HUES48 (cell line): ENCODE measurements around the gene SPOCD1.

ENCODE experiments used
- H3K27ac ChIP-seq: one replicate; pipeline ENCODE4 v1.7.0; 2013; ENCODE audit warnings: low read depth, low read length, inconsistent platforms
- H3K27me3 ChIP-seq: 2 replicates; pipeline ENCODE4 v1.6.1; 2013; ENCODE audit warnings: mild to moderate bottlenecking, low read length; ENCODE audit not compliant: control insufficient read depth, insufficient read depth
- H3K36me3 ChIP-seq: 2 replicates; pipeline ENCODE4 v1.6.1; 2013; ENCODE audit warnings: low read length; ENCODE audit not compliant: control insufficient read depth, insufficient read depth
- H3K4me1 ChIP-seq: 2 replicates; pipeline ENCODE4 v1.6.1; 2013; ENCODE audit warnings: mild to moderate bottlenecking, low read length; ENCODE audit not compliant: control insufficient read depth, insufficient read depth
- H3K4me3 ChIP-seq: 2 replicates; pipeline ENCODE4 v1.5.1; 2013; ENCODE audit warnings: mild to moderate bottlenecking, low read depth, low read length
- H3K9ac ChIP-seq: 2 replicates; pipeline ENCODE4 v1.6.1; 2013; ENCODE audit warnings: mild to moderate bottlenecking, low read depth, low read length, moderate library complexity
- H3K9me3 ChIP-seq: 2 replicates; pipeline ENCODE4 v1.6.1; 2013; ENCODE audit warnings: low read length; ENCODE audit not compliant: control insufficient read depth, insufficient read depth

The SPOCD1 gene

GRCh38 chr1:31812158-31812829 is 3.5 kb downstream of the SPOCD1 start:
- no peaks in the 10 kb centered on the region for H3K36me3 ChIP-seq
- H3K9me3 ChIP-seq = no peaks in the 10 kb centered on the region
- H3K27me3 ChIP-seq = no peaks in the 10 kb centered on the region
- no peaks in the 10 kb centered on the region; the same call in 1 of the 2 replicates for H3K4me1 ChIP-seq
- no peak overlapping the region for H3K27ac ChIP-seq
- H3K9ac ChIP-seq = no peak overlapping the region
- H3K4me3 ChIP-seq = no peak overlapping the region

GRCh38 chr1:31811605-31812004 is 4.2 kb downstream of the SPOCD1 start:
- no peaks in the 10 kb centered on the region for H3K27me3 ChIP-seq

DNA sequence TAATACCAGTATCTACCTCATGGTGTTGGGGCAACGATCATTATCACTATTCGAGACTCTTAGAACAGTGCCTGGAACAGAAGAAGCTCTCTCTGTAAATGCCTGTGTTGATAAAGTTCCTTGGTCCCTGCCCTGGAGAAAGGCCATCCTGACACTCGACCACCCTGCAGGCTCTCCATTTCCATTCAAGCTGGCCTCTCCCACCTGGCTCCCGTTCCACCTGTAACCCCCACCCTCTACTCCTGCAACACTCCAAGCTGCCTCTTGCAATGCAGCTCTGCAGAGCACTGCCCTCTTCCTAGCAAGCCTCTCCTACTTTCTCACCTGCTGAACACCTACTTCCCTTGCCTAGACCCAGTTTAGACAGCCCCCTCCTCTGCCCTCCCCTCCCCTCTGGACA is 6.1 kb downstream of the SPOCD1 start:
- Histone ChIP-seq H3K27ac (no peak overlapping the region), H3K36me3 (no peaks in the 10 kb centered on the region), H3K27me3 (no peaks in the 10 kb centered on the region)

More at GRCh38 chr1:31811605-31812004, 4.2 kb downstream of the SPOCD1 start:
- H3K9me3 ChIP-seq = no peaks in the 10 kb centered on the region
- H3K4me3 ChIP-seq = no peak overlapping the region
- H3K27ac ChIP-seq = no peak overlapping the region
- no peaks in the 10 kb centered on the region for H3K36me3 ChIP-seq
- H3K4me1 ChIP-seq = no peaks in the 10 kb centered on the region; the same call in 1 of the 2 replicates
- H3K9ac ChIP-seq = no peak overlapping the region

DNA sequence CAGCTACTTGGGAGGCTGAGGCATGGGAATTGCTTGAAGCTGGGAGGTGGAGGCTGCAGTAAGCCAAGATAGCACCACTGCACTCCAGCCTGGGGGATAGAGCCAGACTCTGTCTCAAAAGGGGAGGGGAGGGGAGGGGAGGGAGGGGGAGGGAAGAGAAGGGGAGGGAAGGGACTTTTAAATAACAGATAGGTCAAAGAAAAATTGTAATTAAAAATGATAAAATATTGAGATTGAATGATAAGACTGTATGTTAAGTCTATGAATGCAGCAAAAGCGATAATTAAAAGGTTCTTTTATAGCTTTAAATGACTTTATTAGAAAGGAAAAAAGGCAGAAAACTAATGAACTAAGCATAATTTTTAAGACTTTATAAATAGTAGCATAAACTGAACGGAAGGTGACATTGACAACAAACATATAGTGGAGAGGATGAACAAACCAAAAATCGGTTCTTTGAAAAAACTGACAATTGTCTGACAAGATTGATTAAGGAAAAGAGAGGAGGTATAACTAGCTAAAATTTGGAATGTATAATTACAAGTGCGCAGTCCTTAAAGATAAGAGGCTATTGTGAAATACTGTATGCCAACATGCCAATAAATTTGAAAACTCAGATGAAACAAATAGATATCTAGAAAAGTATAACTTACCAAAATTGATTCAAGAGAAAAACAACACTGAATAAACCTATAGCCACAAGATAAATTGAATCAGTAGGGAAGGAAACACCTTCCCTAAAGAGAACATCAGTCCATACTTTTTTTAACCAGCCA is 8.4 kb downstream of the SPOCD1 start:
- Histone ChIP-seq H3K9me3 (no peaks in the 10 kb centered on the region), H3K4me3 (no peak overlapping the region), H3K27ac (no peak overlapping the region), H3K9ac (no peak overlapping the region), H3K4me1 (no peaks in the 10 kb centered on the region), H3K36me3 (no peaks in the 10 kb centered on the region), H3K27me3 (no peaks in the 10 kb centered on the region)

More for the DNA sequence above, 6.1 kb downstream of the SPOCD1 start:
- Histone ChIP-seq H3K9ac (no peak overlapping the region), H3K9me3 (no peaks in the 10 kb centered on the region), H3K4me1 (no peaks in the 10 kb centered on the region), H3K4me3 (no peak overlapping the region)

- H3K9ac ChIP-seq = no peak overlapping the region
- H3K36me3 ChIP-seq = no peaks in the 10 kb centered on the region
- H3K27ac ChIP-seq = no peak overlapping the region
- H3K27me3 ChIP-seq = no peaks in the 10 kb centered on the region
- H3K4me1 ChIP-seq = no peaks in the 10 kb centered on the region
- H3K4me3 ChIP-seq = no peak overlapping the region
- no peaks in the 10 kb centered on the region for H3K9me3 ChIP-seq
These were observed 10.5 kb downstream of the SPOCD1 start for GRCh38 chr1:31805318-31805717.

DNA sequence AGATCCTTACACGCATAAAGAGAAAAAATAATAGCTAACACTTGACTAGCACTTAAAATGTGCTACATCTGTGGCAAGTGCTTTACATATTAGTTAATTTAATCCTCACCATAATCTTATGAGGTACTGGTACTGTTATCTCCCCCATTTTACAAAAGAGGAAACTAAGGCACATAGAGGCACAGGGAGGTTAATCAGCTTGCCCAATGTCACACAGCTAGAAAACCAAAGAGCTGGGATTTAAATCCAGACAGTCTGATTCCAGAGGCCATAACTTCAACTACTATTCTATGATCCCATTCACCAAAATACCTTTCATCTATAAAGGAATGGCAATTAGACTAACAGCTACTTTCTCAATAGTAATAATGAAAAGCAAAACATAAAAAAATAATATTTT is 11.7 kb downstream of the SPOCD1 start:
- H3K9me3 ChIP-seq = no peaks in the 10 kb centered on the region
- no peaks in the 10 kb centered on the region for H3K36me3 ChIP-seq
- no peak overlapping the region for H3K4me3 ChIP-seq
- no peaks in the 10 kb centered on the region for H3K27me3 ChIP-seq
- no peak overlapping the region for H3K9ac ChIP-seq
- no peak overlapping the region for H3K27ac ChIP-seq
- H3K4me1 ChIP-seq = peaks cover 2% of the 10 kb centered on the region; the same call in 1 of the 2 replicates

DNA sequence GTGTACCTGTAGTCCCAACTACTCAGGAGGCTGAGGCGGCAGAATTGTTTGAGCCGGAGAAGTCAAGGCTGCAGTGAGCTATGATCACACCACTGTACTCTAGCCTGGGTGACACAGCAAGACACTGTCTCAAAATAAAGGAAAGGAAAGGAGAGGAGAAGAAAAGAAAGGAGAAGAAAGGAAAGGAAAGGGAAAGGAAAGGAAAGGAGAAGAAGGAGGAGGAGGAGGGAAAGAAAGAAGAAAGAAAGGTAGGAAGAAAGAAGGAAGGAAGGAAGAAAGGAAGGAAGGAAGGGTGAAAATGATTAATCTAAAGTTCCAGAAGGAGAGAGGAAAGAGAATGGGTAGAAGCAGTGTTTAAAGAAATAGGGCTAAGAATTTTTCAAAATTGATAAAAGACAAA is 12.2 kb downstream of the SPOCD1 start:
- H3K9me3 ChIP-seq = no peaks in the 10 kb centered on the region
- H3K4me3 ChIP-seq = no peak overlapping the region
- H3K36me3 ChIP-seq = no peaks in the 10 kb centered on the region
- H3K27ac ChIP-seq = no peak overlapping the region
- peaks cover 6% of the 10 kb centered on the region; the same call in 1 of the 2 replicates for H3K4me1 ChIP-seq
- H3K27me3 ChIP-seq = no peaks in the 10 kb centered on the region
- H3K9ac ChIP-seq = no peak overlapping the region

DNA sequence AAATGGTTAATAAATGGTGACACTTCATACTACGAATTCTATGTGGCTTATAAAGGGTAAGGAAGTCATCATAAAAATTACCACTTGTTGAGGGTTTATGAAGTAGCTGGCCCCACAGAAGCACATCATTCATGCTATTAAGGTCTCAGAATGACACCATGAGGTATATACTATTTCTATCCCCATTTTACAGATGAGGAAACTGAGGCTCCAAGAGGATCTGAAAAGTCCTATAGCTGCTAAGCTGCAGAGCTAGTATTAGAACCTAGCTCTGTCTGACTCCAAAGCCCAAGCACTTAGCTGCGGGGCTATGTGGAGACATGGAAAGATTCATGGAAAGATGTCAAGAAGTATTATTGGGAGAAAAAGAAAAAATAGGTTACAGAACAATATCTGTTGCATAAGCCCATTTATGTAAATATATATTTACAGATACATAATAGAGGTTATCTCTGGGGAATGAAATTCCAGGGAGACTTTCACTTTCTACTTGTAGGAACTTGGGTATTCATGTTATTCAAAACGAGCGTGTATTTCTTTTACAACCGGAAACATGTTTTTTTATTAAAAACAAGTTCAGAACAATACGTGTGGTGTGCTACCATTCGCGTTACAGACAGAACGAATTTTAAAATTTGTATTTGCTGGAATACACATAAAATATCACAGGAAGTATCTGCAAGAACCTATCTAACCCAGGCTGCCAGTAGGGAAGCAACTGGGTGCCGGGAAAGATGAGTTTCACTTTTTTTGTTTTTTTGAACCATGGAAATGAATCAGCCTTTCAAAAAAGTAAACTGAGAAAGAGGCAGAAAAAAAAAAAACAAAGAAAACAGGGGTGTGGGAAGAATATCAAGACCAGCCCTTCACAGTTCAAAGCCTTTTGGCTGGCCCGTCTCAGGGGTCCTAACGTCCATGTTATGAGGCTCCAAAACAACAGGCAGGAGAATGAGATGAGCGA is 13.4 kb downstream of the SPOCD1 start:
- Histone ChIP-seq H3K36me3 (no peaks in the 10 kb centered on the region), H3K4me3 (no peak overlapping the region), H3K27ac (no peak overlapping the region), H3K9ac (no peak overlapping the region), H3K9me3 (no peaks in the 10 kb centered on the region), H3K4me1 (peaks cover 12% of the 10 kb centered on the region; the same call in 1 of the 2 replicates), H3K27me3 (no peaks in the 10 kb centered on the region)

DNA sequence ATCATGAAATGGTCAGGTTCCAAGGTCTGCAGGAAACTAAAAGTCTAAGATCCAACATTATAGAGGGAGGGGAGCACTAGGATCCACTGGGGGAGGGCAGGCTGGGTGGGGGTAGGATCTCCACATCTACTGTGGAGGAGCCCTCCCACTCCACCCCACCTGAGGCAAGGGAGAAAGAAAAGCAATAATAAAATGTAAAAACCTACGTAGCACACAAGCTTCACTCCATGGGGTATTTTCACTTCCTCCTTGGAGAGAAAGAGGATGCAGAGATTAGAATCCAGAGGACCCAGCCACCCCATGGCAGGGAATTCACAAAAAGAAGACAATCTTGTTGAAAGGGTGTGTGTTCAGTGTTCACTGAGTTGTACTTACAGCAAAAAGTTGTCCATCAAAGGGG is 14.4 kb downstream of the SPOCD1 start:
- no peaks in the 10 kb centered on the region for H3K27me3 ChIP-seq
- H3K4me1 ChIP-seq = peaks cover 12% of the 10 kb centered on the region; the same call in 1 of the 2 replicates
- H3K36me3 ChIP-seq = no peaks in the 10 kb centered on the region
- no peak overlapping the region for H3K27ac ChIP-seq
- H3K9me3 ChIP-seq = no peaks in the 10 kb centered on the region
- no peak overlapping the region for H3K4me3 ChIP-seq
- no peak overlapping the region for H3K9ac ChIP-seq

- Histone ChIP-seq H3K9me3 (no peaks in the 10 kb centered on the region), H3K27ac (no peak overlapping the region), H3K27me3 (no peaks in the 10 kb centered on the region), H3K4me1 (peaks cover 12% of the 10 kb centered on the region; the same call in 1 of the 2 replicates), H3K4me3 (no peak overlapping the region), H3K36me3 (no peaks in the 10 kb centered on the region), H3K9ac (no peak overlapping the region)
These were observed 15.2 kb downstream of the SPOCD1 start for GRCh38 chr1:31800674-31800967.
